Neural cell (in vitro differentiated cells): Measurements from ENCODE around the gene HDAC4. TPM values are rescaled to one million over a fixed set of nuclear protein-coding genes. Genes with fewer than 3 reads are reported as not detected.

Experiments used
- H2AFZ ChIP-seq: fragments of 200-600, 300-800 bp; sonication (generic), shearing (Covaris generic); 2 replicates; pipeline ENCODE4 v1.6.0; 2014; ENCODE audit warnings: low read depth, mild to moderate bottlenecking, antibody characterized with exemption, low read length, moderate library complexity
- H3F3A ChIP-seq: fragments of 200-600 bp; shearing (Covaris generic); 2 replicates; pipeline ENCODE4 v1.6.1; 2016; ENCODE audit warnings: mild to moderate bottlenecking, moderate library complexity, mixed read lengths, antibody characterized with exemption, low read length; ENCODE audit not compliant: insufficient read depth, poor library complexity, severe bottlenecking
- H3K27ac ChIP-seq: fragments of 200-600, 300-800 bp; sonication (generic), shearing (Covaris generic); 2 replicates; pipeline ENCODE4 v1.5.1; 2014; ENCODE audit warnings: mild to moderate bottlenecking, low read length, moderate library complexity
- H3K27me3 ChIP-seq: fragments of 300-800, 200-600 bp; sonication (generic), shearing (Covaris generic); 2 replicates; pipeline ENCODE4 v1.6.0; 2014; ENCODE audit warnings: mild to moderate bottlenecking, low read depth, low read length, moderate library complexity; ENCODE audit not compliant: insufficient read depth
- H3K36me3 ChIP-seq: fragments of 300-800, 200-600 bp; sonication (generic), shearing (Covaris generic); 2 replicates; pipeline ENCODE4 v1.5.1; 2014; ENCODE audit warnings: mild to moderate bottlenecking, antibody characterized with exemption, low read length, moderate library complexity; ENCODE audit not compliant: insufficient read depth
- H3K4me2 ChIP-seq: fragments of 300-800, 200-600 bp; sonication (generic), shearing (Covaris generic); 2 replicates; pipeline ENCODE4 v1.6.0; 2014; ENCODE audit warnings: mild to moderate bottlenecking, low read length
- H3K4me3 ChIP-seq: fragments of 300-800, 200-600 bp; sonication (generic), shearing (Covaris generic); 2 replicates; pipeline ENCODE4 v1.5.1; 2014; ENCODE audit warnings: mild to moderate bottlenecking, low read length, moderate library complexity
- H3K79me2 ChIP-seq: fragments of 200-600 bp; shearing (Covaris generic); replicated peaks from 2 replicates; pipeline ENCODE4 v1.6.0; 2014; ENCODE audit warnings: mild to moderate bottlenecking, low read length, moderate library complexity; ENCODE audit not compliant: insufficient read depth
- H3K9ac ChIP-seq: fragments of 300-800, 200-600 bp; sonication (generic), shearing (Covaris generic); 2 replicates; pipeline ENCODE4 v1.6.1; 2016; ENCODE audit warnings: mild to moderate bottlenecking, low read length, mixed read lengths
- H3K9me2 ChIP-seq: fragments of 200-600 bp; shearing (Covaris generic); 2 replicates; pipeline ENCODE4 v1.6.1; 2016; ENCODE audit warnings: mild to moderate bottlenecking, low read length, mixed read lengths; ENCODE audit not compliant: insufficient read depth
- H3K9me3 ChIP-seq: fragments of 200-600, 300-800 bp; sonication (generic), shearing (Covaris generic); 2 replicates; pipeline ENCODE4 v1.6.1; 2016; ENCODE audit warnings: mild to moderate bottlenecking, mixed run types, low read length, moderate library complexity, mixed read lengths
- H4K20me1 ChIP-seq: fragments of 200-600 bp; shearing (Covaris generic); 2 replicates; pipeline ENCODE4 v1.6.1; 2016; ENCODE audit warnings: mild to moderate bottlenecking, mixed run types; ENCODE audit not compliant: insufficient read depth
- CTCF ChIP-seq: fragments of 450-650 bp; IDR thresholded peaks from 2 replicates; pipeline ENCODE4 v1.5.1; 2014; ENCODE audit warnings: antibody characterized with exemption, mild to moderate bottlenecking, moderate library complexity; ENCODE audit not compliant: poor library complexity, severe bottlenecking
- EP300 ChIP-seq: fragments of 450-650 bp; conservative IDR thresholded peaks from 2 replicates; pipeline ENCODE4 v1.6.1; 2014; ENCODE audit warnings: antibody characterized with exemption, mild to moderate bottlenecking, moderate library complexity; ENCODE audit not compliant: poor library complexity, severe bottlenecking
- EZH2 ChIP-seq: fragments of 200-600, 300-800 bp; shearing (Covaris generic), sonication (generic); IDR thresholded peaks from 2 replicates; pipeline ENCODE4 v1.6.1; 2014; ENCODE audit warnings: antibody characterized with exemption, low read length, borderline replicate concordance, mild to moderate bottlenecking; ENCODE audit not compliant: insufficient read depth, poor library complexity, severe bottlenecking
- MXI1 ChIP-seq: fragments of 450-650 bp; conservative IDR thresholded peaks from 2 replicates; pipeline ENCODE4 v1.6.1; 2014; ENCODE audit warnings: antibody characterized with exemption, mild to moderate bottlenecking; ENCODE audit not compliant: poor library complexity, severe bottlenecking
- POLR2AphosphoS5 ChIP-seq: IDR thresholded peaks from 2 replicates; pipeline ENCODE4 v1.6.1; 2012
- RAD21 ChIP-seq: fragments of 450-650 bp; conservative IDR thresholded peaks from 2 replicates; pipeline ENCODE4 v1.6.1; 2014; ENCODE audit warnings: antibody characterized with exemption, mild to moderate bottlenecking, moderate library complexity
- REST ChIP-seq: IDR thresholded peaks from 2 replicates; pipeline ENCODE4 v1.6.1; 2012; ENCODE audit warnings: borderline replicate concordance
- SMC3 ChIP-seq: fragments of 450-650 bp; conservative IDR thresholded peaks from 2 replicates; pipeline ENCODE4 v1.6.1; 2014; ENCODE audit warnings: antibody characterized with exemption, mild to moderate bottlenecking, moderate library complexity; ENCODE audit not compliant: poor library complexity
- TAF1 ChIP-seq: IDR thresholded peaks from 2 replicates; pipeline ENCODE4 v1.6.1; 2012; ENCODE audit warnings: low read depth
- polyA plus RNA-seq: library from polyadenylated mRNA; depleted of rRNA; stranded (reverse); fragments of >200 nt; gene quantifications from 2 replicates; pipeline ENCODE4 v1.2.3, GENCODE V29; 2014

The HDAC4 gene
- polyA plus RNA-seq, 1 donor from 2014 or later = 3.4 TPM

GRCh38 chr2:239093952-239094351 is 306.9 kb downstream of the HDAC4 start:
- Histone ChIP-seq H3K9ac (no peak overlapping the region), H3K4me3 (no peak overlapping the region)

GRCh38 chr2:239093542-239093941 is 307.3 kb downstream of the HDAC4 start:
- Histone ChIP-seq H3K27ac (no peak overlapping the region), H3K9me2 (no peaks in the 10 kb centered on the region), H3K27me3 (no peaks in the 10 kb centered on the region), H4K20me1 (no peaks in the 10 kb centered on the region), H3F3A (no peaks in the 10 kb centered on the region), H3K79me2 (no peaks in the 10 kb centered on the region), H2AFZ (no peak overlapping the region), H3K36me3 (no peaks in the 10 kb centered on the region), H3K4me3 (no peak overlapping the region), H3K9ac (no peak overlapping the region), H3K9me3 (no peaks in the 10 kb centered on the region), H3K4me2 (no peak overlapping the region)
- no peak for TF ChIP-seq POLR2AphosphoS5
- TF ChIP-seq RAD21 = no peak
- TF ChIP-seq EZH2 = no peak
- TF ChIP-seq REST = no peak
- no peak for TF ChIP-seq MXI1
- no peak for TF ChIP-seq SMC3

More at GRCh38 chr2:239093952-239094351, 306.9 kb downstream of the HDAC4 start:
- Histone ChIP-seq H3K9me2 (no peaks in the 10 kb centered on the region), H3K36me3 (no peaks in the 10 kb centered on the region), H3K9me3 (no peaks in the 10 kb centered on the region), H3K27ac (no peak overlapping the region), H3K27me3 (no peaks in the 10 kb centered on the region), H3K79me2 (no peaks in the 10 kb centered on the region), H4K20me1 (no peaks in the 10 kb centered on the region), H3K4me2 (no peak overlapping the region), H3F3A (no peaks in the 10 kb centered on the region), H2AFZ (no peak overlapping the region)
- no peak for TF ChIP-seq EP300
- TF ChIP-seq REST = no peak
- no peak for TF ChIP-seq MXI1
- TF ChIP-seq EZH2 = no peak
- TF ChIP-seq CTCF = no peak
- TF ChIP-seq RAD21 = no peak
- no peak for TF ChIP-seq SMC3
- TF ChIP-seq POLR2AphosphoS5 = no peak
- TF ChIP-seq TAF1 = no peak
